Right lobe of liver (tissue), 4 donors: ENCODE data around the gene PARVB.

Experiments used
- POLR2A ChIP-seq: fragments of 450-650 bp; IDR thresholded peaks from one replicate; pipeline ENCODE4 v1.6.1; 2017; ENCODE audit warnings: antibody characterized with exemption, mild to moderate bottlenecking
- TF ChIP-seq, protein P1 (sequence below), 4 donors: fragments of 200-600 bp in 3 of 4; fragments of 450-650 bp in 1 of 4; IDR thresholded peaks; one replicate each; pipeline versions ENCODE4 v1.5.1 to v1.8.0; 2016 to 2022; ENCODE audit warnings: antibody characterized with exemption in 4 of 4, mild to moderate bottlenecking in 2 of 4
- donor health status: DM: no; HTN: no; CAD: no.
- donor health status: DM: no; HTN: no; CAD: no.
- donor health status: DM: no; HTN: yes; CAD: no.

DNA sequence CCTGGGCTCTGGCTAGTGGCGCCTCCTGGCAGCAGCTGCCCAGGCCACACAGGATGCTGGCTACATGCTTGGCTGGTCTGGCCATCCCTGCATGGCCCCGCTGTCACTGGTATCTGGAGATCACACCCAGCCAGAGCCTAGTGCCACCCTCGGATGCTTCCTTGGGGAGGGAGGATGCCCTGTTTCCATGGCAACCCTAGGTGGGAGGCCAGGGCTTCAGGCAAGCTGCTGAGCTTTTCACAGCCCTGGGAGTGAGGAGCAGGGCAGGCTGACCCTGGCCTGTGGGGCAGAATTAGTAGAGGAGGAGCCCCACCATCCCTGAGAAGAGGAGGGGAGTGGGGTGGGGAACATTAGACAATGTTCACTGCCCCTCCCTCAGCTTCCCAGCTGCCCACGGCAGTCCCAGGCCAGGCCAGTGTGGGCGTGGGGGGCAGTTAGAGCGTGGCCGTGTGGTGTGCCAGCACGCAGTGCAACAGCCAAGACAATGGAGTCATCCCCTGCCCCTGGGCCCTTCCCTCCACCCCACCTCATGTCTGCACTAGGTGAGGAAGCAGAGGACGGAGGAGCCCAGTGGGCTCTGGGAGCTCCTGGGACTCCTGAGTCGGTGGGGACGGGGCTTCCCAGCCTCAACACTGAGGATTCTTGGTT, 50.4 kb downstream of the PARVB start:
- TF ChIP-seq, protein P1, sequence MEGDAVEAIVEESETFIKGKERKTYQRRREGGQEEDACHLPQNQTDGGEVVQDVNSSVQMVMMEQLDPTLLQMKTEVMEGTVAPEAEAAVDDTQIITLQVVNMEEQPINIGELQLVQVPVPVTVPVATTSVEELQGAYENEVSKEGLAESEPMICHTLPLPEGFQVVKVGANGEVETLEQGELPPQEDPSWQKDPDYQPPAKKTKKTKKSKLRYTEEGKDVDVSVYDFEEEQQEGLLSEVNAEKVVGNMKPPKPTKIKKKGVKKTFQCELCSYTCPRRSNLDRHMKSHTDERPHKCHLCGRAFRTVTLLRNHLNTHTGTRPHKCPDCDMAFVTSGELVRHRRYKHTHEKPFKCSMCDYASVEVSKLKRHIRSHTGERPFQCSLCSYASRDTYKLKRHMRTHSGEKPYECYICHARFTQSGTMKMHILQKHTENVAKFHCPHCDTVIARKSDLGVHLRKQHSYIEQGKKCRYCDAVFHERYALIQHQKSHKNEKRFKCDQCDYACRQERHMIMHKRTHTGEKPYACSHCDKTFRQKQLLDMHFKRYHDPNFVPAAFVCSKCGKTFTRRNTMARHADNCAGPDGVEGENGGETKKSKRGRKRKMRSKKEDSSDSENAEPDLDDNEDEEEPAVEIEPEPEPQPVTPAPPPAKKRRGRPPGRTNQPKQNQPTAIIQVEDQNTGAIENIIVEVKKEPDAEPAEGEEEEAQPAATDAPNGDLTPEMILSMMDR (IDR thresholded peaks at IDR 0.05), result no peak
- no peak for TF ChIP-seq POLR2A
